ENCODE measurements around the gene GRIN2C. TPM values are rescaled to one million over a fixed set of nuclear protein-coding genes. Genes with fewer than 3 reads are reported as not detected.

Gene GRIN2C
- total RNA-seq, 4 donors from 2014 or later, result 0.17 to 2.5 (median 0.50) TPM

GRCh38 chr17:74903034-74903433 lies 43.3 kb upstream of the GRIN2C start:
- DNase-seq (ENCODE audit: extremely low spot score), result no peak
- intact Hi-C loops (cut with DNase I), result no loop called here
- peaks cover 0 to 64% (median 0%) of the 10 kb centered on the region in 4 donors for H3K27me3 ChIP-seq
- H3K4me1 ChIP-seq, result no peaks in the 10 kb centered on the region
- no peaks in the 10 kb centered on the region for H3K36me3 ChIP-seq
- TF ChIP-seq POLR2A (IDR thresholded peaks at IDR 0.05; ENCODE audit: low read depth), result no peak
- H3K4me3 ChIP-seq, result no peak overlapping the region
- 87% methylated on average over 9 of the region's 9 CpGs for WGBS
- no peak overlapping the region for H3K27ac ChIP-seq (replicated peaks in 1 of 4)
- H3K9me3 ChIP-seq, result no peaks in the 10 kb centered on the region

GRCh38 chr17:74901353-74902135 lies 41.9 kb upstream of the GRIN2C start:
- Histone ChIP-seq H3K9me3 (no peaks in the 10 kb centered on the region), H3K4me1 (no peaks in the 10 kb centered on the region), H3K27me3 (peaks cover 0 to 58% (median 0%) of the 10 kb centered on the region in 4 donors), H3K27ac (replicated peaks in 1 of 4) (no peak overlapping the region), H3K4me3 (no peak overlapping the region), H3K36me3 (no peaks in the 10 kb centered on the region)
- no peak for DNase-seq (ENCODE audit: extremely low spot score)
- 65% methylated on average over 14 of the region's 14 CpGs for WGBS
- intact Hi-C loops (cut with DNase I), result no loop called here
- no peak for TF ChIP-seq POLR2A (IDR thresholded peaks at IDR 0.05; ENCODE audit: low read depth)
- no peak for TF ChIP-seq CTCF (IDR thresholded peaks at IDR 0.05)
- no peak for TF ChIP-seq POLR2AphosphoS5 (IDR thresholded peaks at IDR 0.05)
- TF ChIP-seq EP300 (IDR thresholded peaks at IDR 0.05), result no peak

GRCh38 chr17:74900208-74900607 lies 40.5 kb upstream of the GRIN2C start:
- 87% methylated on average over 8 of the region's 8 CpGs for WGBS
- no peaks in the 10 kb centered on the region for H3K36me3 ChIP-seq
- H3K27me3 ChIP-seq, result peaks cover 0 to 60% (median under 1%) of the 10 kb centered on the region in 4 donors
- H3K9me3 ChIP-seq, result no peaks in the 10 kb centered on the region
- intact Hi-C loops (cut with DNase I), result no loop called here
- H3K27ac ChIP-seq (replicated peaks in 1 of 4), result no peak overlapping the region
- H3K4me3 ChIP-seq, result no peak overlapping the region
- TF ChIP-seq EP300 (IDR thresholded peaks at IDR 0.05) (no peak), POLR2A (IDR thresholded peaks at IDR 0.05; ENCODE audit: low read depth) (no peak), CTCF (IDR thresholded peaks at IDR 0.05) (no peak), POLR2AphosphoS5 (IDR thresholded peaks at IDR 0.05) (no peak)
- H3K4me1 ChIP-seq, result no peaks in the 10 kb centered on the region
- no peak for DNase-seq (ENCODE audit: extremely low spot score)

- no peaks in the 10 kb centered on the region for H3K36me3 ChIP-seq
- intact Hi-C loops (cut with DNase I), result no loop called here
- peaks cover 3 to 6% (median 5%) of the 10 kb centered on the region in 4 donors for H3K4me1 ChIP-seq
- DNase-seq (ENCODE audit: extremely low spot score), result no peak
- no peak overlapping the region for H3K27ac ChIP-seq (replicated peaks in 1 of 4)
- no peak overlapping the region for H3K4me3 ChIP-seq
- no peaks in the 10 kb centered on the region for H3K9me3 ChIP-seq
- peaks cover 0 to 60% (median 15%) of the 10 kb centered on the region in 4 donors for H3K27me3 ChIP-seq
- 85% methylated on average over 10 of the region's 11 CpGs for WGBS
- TF ChIP-seq CTCF (IDR thresholded peaks at IDR 0.05) (no peak), POLR2A (IDR thresholded peaks at IDR 0.05; ENCODE audit: low read depth) (no peak), EP300 (IDR thresholded peaks at IDR 0.05) (no peak), POLR2AphosphoS5 (IDR thresholded peaks at IDR 0.05) (no peak)
Observed at GRCh38 chr17:74898376-74898946, 38.8 kb upstream of the GRIN2C start.

- intact Hi-C loops (cut with DNase I), result no loop called here
- 33% methylated on average over 13 of the region's 22 CpGs for WGBS
- TF ChIP-seq POLR2AphosphoS5 (IDR thresholded peaks at IDR 0.05) (no peak), POLR2A (IDR thresholded peaks at IDR 0.05; ENCODE audit: low read depth) (no peak), CTCF (IDR thresholded peaks at IDR 0.05) (no peak), EP300 (IDR thresholded peaks at IDR 0.05) (no peak)
- Histone ChIP-seq H3K4me1 (peaks cover 7 to 16% (median 13%) of the 10 kb centered on the region in 4 donors), H3K36me3 (no peaks in the 10 kb centered on the region), H3K27me3 (peaks cover 0 to 73% (median 28%) of the 10 kb centered on the region in 4 donors), H3K4me3 (peak overlapping the region; percentile 38 to 51 (median 45)), H3K27ac (replicated peaks in 1 of 4) (no peak overlapping the region), H3K9me3 (no peaks in the 10 kb centered on the region)
- DNase-seq (ENCODE audit: extremely low spot score), result no peak
Observed at GRCh38 chr17:74893936-74894671, 34.4 kb upstream of the GRIN2C start.

All from esophagus muscularis mucosa (tissue), 4 donors.